IPS DF 6.9 (cell line): ENCODE data around the gene RBM19.
"Not testable (repeated sequence)": the region's sequence is repeated elsewhere in the genome, so short reads cannot be mapped to it uniquely, and the experiment has no call there.

Experiments
- DNase-seq: peaks from one replicate; pipeline ENCODE4 v3.0.0-alpha.2; 2013; ENCODE audit warnings: low read depth, low spot score
- H3K27ac ChIP-seq: one replicate; pipeline ENCODE4 v1.5.1; 2013; ENCODE audit warnings: low read length, control low read depth
- H3K27me3 ChIP-seq: 2 replicates; pipeline ENCODE4 v1.6.1; 2013; ENCODE audit warnings: mild to moderate bottlenecking, low read length; ENCODE audit not compliant: control insufficient read depth, insufficient read depth
- H3K36me3 ChIP-seq: 2 replicates; pipeline ENCODE4 v1.6.1; 2013; ENCODE audit warnings: low read length; ENCODE audit not compliant: control insufficient read depth, insufficient read depth
- H3K4me1 ChIP-seq: 2 replicates; pipeline ENCODE4 v1.6.1; 2013; ENCODE audit warnings: low read length; ENCODE audit not compliant: control insufficient read depth, insufficient read depth
- H3K4me3 ChIP-seq: 2 replicates; pipeline ENCODE4 v1.5.1; 2013; ENCODE audit warnings: mild to moderate bottlenecking, low read length
- H3K9me3 ChIP-seq: 2 replicates; pipeline ENCODE4 v1.6.1; 2013; ENCODE audit warnings: low read length, inconsistent platforms; ENCODE audit not compliant: control insufficient read depth, insufficient read depth
- WGBS: extraction: QIAGEN DNeasy Blood & Tissue Kit; methylation state at CpG from one replicate; pipeline ENCODE4 v1.1.7; 2013; ENCODE audit warnings: mixed read lengths, missing lambda C conversion rate; ENCODE audit not compliant: insufficient read length, insufficient coverage; 5-methylcytosine and 5-hydroxymethylcytosine counted together

RBM19 gene

DNA sequence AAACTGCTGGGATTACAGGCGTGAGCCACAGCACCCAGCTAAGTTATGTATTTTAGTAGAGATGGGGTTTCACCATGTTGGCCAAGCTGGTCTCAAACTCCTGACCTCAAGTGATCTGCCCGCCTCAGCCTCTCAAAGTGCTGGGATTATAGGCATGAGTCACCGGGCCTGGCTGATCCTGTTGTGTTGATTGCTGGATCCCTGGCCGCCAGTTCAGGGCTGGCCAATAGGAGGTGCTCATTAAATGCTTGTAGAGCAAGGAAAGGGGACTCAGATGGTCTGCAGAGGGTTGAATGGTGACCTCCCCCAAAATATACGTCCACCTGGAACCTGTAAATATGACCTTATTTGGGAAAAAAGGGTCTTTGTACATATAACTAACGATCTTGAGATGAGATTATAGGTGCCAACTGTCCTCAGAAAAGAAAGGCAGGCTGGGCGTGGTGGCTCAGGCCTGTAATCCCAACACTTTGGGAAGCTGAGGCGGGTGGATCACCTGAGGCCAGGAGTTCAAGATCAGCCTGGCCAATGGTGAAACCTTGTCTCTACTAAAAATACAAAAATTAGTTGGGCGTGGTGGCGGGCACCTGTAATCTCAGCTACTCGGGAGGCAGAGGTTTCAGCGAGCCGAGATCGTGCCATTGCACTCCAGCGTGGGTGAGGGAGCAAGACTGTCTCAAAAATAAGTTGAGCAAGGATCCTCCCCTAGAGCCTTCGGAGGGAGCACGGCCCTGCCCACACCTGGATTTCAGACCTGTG, 156.5 kb downstream of the RBM19 start:
- H3K27me3 ChIP-seq, DNase-seq, H3K4me1 ChIP-seq, H3K4me3 ChIP-seq, H3K27ac ChIP-seq, H3K9me3 ChIP-seq, H3K36me3 ChIP-seq: not testable (repeated sequence)
- no CpG with 5 or more reads among the region's 17 CpGs for WGBS

DNA sequence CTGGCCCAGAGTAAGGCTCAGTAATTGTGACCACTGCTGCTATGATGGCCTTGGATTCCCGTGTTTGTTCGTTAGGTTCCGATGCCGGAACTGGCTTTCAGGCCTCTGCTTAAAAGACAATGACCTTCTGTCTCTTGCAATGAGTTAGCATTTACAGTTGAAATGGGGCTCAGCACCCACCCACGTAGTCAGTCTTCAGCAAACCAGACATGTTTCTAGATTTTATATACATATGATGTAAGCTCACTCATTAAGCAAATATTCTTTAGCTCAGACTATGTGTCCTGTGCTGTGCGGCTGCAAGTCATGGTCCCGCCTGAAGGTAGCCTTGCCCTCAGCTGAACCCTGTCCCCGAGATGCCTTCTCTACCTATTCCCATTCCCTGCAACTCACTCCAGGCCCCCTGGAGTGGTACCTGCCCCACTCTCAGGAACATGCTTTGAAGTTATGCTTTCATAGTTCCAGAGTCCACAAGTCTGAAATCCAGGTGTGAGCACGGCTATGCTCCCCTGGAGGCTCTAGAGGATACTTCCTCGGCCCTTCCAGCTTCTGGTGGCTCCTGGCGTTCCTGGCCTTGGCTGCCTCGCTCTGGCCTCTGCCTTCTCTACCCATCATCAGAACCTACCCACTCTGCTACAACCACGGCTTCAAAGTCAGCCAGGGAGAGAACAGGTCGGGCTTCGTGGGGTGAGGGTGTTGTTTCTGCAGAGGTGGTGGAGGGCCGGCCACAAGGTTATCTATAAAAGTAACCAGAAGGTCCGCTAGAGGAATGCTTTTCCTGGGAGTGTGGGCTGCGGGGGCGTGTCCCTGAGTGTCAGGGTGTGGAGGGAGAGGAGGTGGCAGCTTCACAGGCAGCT, 157.8 kb downstream of the RBM19 start:
- Histone ChIP-seq H3K9me3 (no peaks in the 10 kb centered on the region), H3K4me3 (no peak overlapping the region), H3K36me3 (no peaks in the 10 kb centered on the region), H3K27ac (no peak overlapping the region), H3K27me3 (no peaks in the 10 kb centered on the region), H3K4me1 (no peaks in the 10 kb centered on the region)
- no CpG with 5 or more reads among the region's 19 CpGs for WGBS
- DNase-seq, result no peak

DNA sequence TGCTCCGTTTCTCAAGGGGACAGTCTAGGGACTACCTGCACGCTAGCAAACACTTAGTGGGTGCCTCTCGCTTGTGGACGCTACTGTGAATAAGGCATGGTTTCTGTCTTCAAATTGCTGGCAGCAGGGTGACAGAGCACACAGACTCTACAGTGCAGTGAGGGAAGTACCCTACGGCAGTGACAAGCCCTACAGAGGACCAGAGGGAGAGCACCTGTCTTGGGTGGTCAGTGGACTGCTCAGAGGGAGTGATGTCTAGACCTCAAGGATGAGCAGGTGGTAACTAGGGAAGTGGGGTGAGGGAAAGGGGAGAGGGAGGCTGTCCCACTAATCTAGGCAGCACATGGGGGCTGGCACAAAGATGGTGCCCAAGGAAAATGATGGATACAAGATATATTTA, 160.5 kb downstream of the RBM19 start:
- H3K27me3 ChIP-seq, result no peaks in the 10 kb centered on the region
- DNase-seq, result no peak
- H3K36me3 ChIP-seq, result no peaks in the 10 kb centered on the region
- H3K4me3 ChIP-seq, result no peak overlapping the region
- H3K27ac ChIP-seq, result no peak overlapping the region
- no peaks in the 10 kb centered on the region for H3K4me1 ChIP-seq
- no peaks in the 10 kb centered on the region for H3K9me3 ChIP-seq
- no CpG with 5 or more reads among the region's 5 CpGs for WGBS

DNA sequence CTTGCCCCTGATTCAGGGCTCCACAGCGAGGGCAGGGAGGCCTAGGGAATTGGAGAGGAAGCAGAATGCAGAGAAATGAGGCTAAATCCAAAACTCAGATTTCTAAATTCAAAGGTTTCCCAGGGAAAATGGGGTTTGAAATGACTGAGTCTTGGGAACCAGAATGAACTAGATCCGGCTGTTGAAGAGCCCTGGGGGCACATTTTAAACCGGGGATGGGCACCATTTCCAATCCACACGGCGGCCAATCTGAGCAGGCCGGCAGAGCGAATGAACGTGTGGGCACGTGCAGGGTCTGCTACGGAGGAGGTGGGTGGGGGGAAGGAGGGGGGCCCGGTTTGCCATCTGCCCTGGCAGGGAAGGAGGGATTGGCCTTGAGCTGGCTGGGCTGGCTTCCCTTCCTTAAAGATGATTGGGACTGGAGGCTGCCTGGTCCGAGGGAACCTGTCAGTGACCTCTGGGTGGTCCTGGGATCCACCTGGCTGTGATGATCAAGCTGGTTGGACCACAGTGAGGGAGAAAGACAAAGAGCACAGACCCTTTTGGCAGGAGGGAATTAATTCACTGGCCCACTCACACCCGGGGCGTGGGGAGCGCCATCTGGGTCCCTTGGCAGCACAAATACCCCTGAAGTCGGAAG, 161.0 kb downstream of the RBM19 start:
- DNase-seq, result no peak
- Histone ChIP-seq H3K4me1 (no peaks in the 10 kb centered on the region), H3K9me3 (no peaks in the 10 kb centered on the region), H3K27me3 (no peaks in the 10 kb centered on the region), H3K4me3 (no peak overlapping the region), H3K27ac (no peak overlapping the region), H3K36me3 (no peaks in the 10 kb centered on the region)
- no CpG with 5 or more reads among the region's 16 CpGs for WGBS

DNA sequence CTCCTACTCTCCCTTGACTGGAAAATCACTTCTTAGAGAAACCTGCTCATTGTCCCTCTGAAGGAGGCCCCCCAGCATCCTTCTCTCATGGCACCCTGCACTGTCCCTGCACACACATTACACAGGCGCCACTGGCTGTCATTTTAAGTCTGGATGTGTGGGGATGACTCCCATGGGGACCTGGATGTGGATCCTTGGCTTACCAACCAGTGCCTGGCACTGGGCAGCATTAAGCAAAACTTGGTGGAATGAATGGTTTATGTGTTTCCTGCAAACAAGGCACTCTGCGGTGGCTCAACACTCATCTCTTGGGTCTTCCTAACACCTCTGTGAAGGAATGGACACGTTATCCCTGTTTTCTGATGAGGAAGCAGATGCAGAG, 162.4 kb downstream of the RBM19 start:
- no peak overlapping the region for H3K27ac ChIP-seq
- H3K9me3 ChIP-seq, result no peaks in the 10 kb centered on the region
- no peaks in the 10 kb centered on the region for H3K27me3 ChIP-seq
- DNase-seq, result no peak
- H3K4me3 ChIP-seq, result no peak overlapping the region
- H3K4me1 ChIP-seq, result no peaks in the 10 kb centered on the region
- no CpG with 5 or more reads among the region's 3 CpGs for WGBS
- H3K36me3 ChIP-seq, result no peaks in the 10 kb centered on the region

DNA sequence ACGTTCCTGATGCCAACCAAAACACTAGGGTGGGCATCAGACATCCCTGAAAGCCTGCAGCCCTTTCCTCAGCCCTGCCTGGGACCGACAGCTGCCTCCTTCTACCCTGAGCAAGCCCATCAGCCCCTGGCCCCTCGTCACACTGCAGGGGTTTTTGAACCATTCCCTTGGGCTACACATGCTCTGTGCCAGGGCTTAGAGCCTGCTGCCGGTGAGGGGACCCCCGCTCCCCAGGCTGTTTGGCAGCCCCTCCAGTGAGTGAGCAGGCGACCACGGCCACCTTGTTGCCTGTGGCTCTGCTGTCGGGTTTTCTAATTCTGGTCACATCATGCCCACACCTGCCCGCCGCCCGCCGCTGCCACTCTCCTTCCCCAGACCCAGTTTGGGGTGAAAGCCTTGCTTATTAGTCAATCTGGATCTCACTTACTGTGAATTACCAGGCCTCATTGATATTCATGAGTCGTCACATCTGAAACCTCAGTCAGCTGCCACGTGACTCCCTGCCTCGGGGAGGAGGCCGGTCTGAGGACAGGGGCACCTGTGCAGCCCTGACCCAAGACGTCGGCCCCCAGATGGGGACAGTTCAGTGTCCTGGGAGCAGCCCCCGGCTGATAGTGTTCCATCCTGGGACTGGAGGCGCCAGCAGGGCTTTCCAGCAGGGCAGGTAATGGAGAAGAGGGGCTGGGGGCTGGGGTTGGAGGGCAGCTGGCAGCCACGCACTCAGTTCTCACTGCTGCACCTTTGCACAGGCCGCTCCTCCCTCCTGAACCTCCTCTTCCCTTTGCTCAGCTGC, 163.0 kb downstream of the RBM19 start:
- H3K4me3 ChIP-seq, result no peak overlapping the region
- WGBS, result no CpG with 5 or more reads among the region's 22 CpGs
- H3K9me3 ChIP-seq, result no peaks in the 10 kb centered on the region
- no peaks in the 10 kb centered on the region for H3K4me1 ChIP-seq
- no peak overlapping the region for H3K27ac ChIP-seq
- no peaks in the 10 kb centered on the region for H3K36me3 ChIP-seq
- H3K27me3 ChIP-seq, result no peaks in the 10 kb centered on the region
- DNase-seq, result no peak

DNA sequence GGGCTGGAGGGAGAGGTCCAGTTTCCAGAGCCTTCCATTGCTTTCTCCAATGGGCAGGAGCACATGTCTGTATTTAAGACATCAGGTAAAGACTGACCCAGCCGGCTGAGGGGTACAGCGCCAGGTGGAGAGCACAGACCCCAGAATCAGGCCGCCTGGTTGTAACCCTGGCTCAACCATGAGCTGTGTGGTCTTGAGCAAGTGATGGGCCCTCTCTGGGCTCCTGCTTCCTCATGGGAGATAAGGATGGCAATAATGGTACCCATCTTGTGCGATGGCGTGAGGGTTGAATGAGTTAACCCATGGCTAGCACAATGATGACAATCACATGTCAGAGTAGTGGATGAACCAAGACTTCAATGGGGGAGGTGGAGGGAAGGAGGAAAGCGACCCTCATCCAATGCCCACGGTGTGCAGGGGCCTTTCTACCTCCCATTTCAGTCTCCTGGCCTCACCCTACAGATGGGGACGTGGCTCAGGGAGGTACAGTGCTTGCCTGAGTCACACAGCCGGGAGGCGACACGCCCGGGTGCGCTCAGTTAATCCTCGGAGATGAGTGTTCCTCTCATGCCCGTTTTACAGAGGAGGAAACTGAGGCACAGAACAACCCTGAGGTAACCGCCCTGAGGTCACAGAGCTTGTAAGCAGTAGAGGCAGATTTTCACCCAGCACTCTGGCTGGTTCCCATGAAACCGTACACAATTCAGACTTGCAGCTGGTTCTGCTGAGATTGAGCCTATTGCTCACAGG, 163.9 kb downstream of the RBM19 start:
- Histone ChIP-seq H3K27ac (no peak overlapping the region), H3K4me3 (no peak overlapping the region), H3K27me3 (no peaks in the 10 kb centered on the region), H3K4me1 (no peaks in the 10 kb centered on the region), H3K36me3 (no peaks in the 10 kb centered on the region), H3K9me3 (no peaks in the 10 kb centered on the region)
- WGBS, result no CpG with 5 or more reads among the region's 17 CpGs
- DNase-seq, result no peak

DNA sequence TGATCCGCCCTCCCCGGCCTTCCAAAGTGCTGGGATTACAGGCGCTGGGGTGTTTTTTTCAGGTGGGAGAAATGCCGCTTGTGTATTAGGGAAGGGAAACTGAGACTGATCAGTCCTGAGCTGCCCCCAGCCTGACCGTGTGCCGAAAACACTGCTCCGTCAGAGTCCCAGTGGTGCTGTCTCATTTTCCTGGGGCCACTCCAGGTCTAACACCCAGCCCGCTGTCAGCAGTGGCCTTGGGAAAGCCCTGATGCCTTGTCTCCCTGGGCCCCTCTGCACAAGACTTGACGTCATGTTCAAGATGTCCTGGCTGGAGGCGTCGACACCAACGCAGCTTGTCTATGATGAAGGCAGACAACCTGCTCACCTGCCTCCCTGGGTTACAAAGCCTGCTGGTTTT, 165.9 kb downstream of the RBM19 start:
- no peak for DNase-seq

DNA sequence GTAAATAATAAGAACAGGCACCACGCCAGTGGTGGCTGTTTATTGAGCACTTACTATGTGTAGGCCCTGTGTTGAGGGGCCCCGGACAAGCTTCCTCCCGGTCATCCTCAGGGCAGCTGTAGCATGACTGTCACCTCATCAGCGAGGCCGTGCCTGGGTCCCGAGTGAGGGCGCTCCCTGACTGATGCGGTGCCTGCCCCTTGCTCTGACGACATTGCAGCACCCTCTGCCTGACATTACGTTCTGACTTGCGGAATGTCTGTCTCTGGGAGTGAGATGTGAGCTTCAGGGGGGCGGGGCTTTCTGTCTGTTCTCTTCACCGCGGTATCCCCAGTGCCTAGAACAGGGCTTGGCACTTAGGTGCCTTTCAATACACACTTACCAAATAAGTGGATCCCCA, 167.6 kb downstream of the RBM19 start:
- no CpG with 5 or more reads among the region's 14 CpGs for WGBS
- no peak overlapping the region for H3K4me3 ChIP-seq
- no peak overlapping the region for H3K27ac ChIP-seq
- no peaks in the 10 kb centered on the region for H3K27me3 ChIP-seq
- no peaks in the 10 kb centered on the region for H3K9me3 ChIP-seq
- no peaks in the 10 kb centered on the region for H3K36me3 ChIP-seq
- H3K4me1 ChIP-seq, result no peaks in the 10 kb centered on the region
- no peak for DNase-seq

More for the DNA sequence above, 165.9 kb downstream of the RBM19 start:
- Histone ChIP-seq H3K27ac (no peak overlapping the region), H3K4me3 (no peak overlapping the region), H3K4me1 (no peaks in the 10 kb centered on the region), H3K36me3 (no peaks in the 10 kb centered on the region), H3K9me3 (no peaks in the 10 kb centered on the region), H3K27me3 (no peaks in the 10 kb centered on the region)
- no CpG with 5 or more reads among the region's 12 CpGs for WGBS

DNA sequence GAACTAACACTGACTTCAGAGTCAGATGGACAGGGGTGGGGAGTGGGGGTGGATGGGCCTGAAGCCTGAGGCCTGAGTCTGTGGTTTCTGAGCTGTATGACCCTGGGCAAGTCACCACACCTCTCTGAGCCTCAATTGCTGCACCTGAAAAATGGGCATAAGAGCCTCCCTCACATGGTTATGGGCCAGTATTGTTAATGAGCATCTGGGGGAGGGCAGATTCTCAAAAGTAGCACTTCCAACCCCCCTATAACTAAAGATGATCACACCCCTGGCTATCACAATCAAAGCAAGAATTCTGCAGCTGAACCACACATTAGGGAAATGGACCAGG, 168.6 kb downstream of the RBM19 start:
- no peak for DNase-seq
- H3K9me3 ChIP-seq, result no peaks in the 10 kb centered on the region
- H3K36me3 ChIP-seq, result no peaks in the 10 kb centered on the region
- no peaks in the 10 kb centered on the region for H3K4me1 ChIP-seq
- no peak overlapping the region for H3K27ac ChIP-seq
- H3K27me3 ChIP-seq, result no peaks in the 10 kb centered on the region
- no peak overlapping the region for H3K4me3 ChIP-seq
